GM12878 (cell line): ENCODE results near the gene SLC5A11. TPM values are rescaled to one million over a fixed set of nuclear protein-coding genes. Genes with fewer than 3 reads are reported as not detected.

ENCODE experiments used
- ATAC-seq: fragments of 200-7000 bp; cut with Tn5 transposase; 3 replicates; pipeline ENCODE4 v1.9.1; 2020; ENCODE audit warnings: mild to moderate bottlenecking, moderate library complexity
- BruUV-seq: library from RNA; stranded (reverse); fragments of 400-500 nt; replicated peaks from 2 replicates; lab custom pipeline; 2021; lab: Mats Ljungman, UMichigan
- CTCF ChIA-PET: fragments of 300-600 bp; sonication (Branson Sonifier 250); formaldehyde crosslinking; extraction: SDS; loops from one replicate; lab custom pipeline; 2021; ENCODE audit warnings: inconsistent platforms; lab: Yijun Ruan, JAX
- POLR2A ChIA-PET: fragments of 350-600 bp; formaldehyde crosslinking; extraction: SDS; loops from one replicate; lab custom pipeline; 2021; ENCODE audit warnings: inconsistent platforms; lab: Charles Lee
- RAD21 ChIA-PET: fragments of 300-600 bp; sonication (Branson Sonifier 250); formaldehyde crosslinking; loops from one replicate; lab custom pipeline; 2023; ENCODE audit warnings: antibody characterized with exemption; ENCODE audit not compliant: unreplicated experiment; lab: Charles Lee
- SMC1A ChIA-PET: fragments of 300-600 bp; sonication (Branson Sonifier 250); formaldehyde crosslinking; loops from one replicate; lab custom pipeline; 2023; ENCODE audit not compliant: unreplicated experiment, uncharacterized antibody; lab: Charles Lee
- DNase-seq: peaks from one replicate; pipeline ENCODE4 v3.0.0-alpha.2; 2011; ENCODE audit warnings: low read depth, low spot score
- FAIRE-seq: peaks from 3 replicates; lab custom pipeline; 2011; peaks lifted over from hg19 to GRCh38; lab: Jason Lieb, UNC
- H2AFZ ChIP-seq: 2 replicates; pipeline ENCODE4 v1.6.0; 2011; ENCODE audit warnings: low read depth, low read length, control low read depth; ENCODE audit not compliant: control insufficient read depth
- H3K27ac ChIP-seq: 2 replicates; pipeline ENCODE4 v1.5.1; 2011; ENCODE audit warnings: control low read depth; ENCODE audit not compliant: control insufficient read depth, insufficient read depth
- H3K27me3 ChIP-seq, 2 experiments: replicated peaks in 1 of 2; 2 replicates each; pipeline versions ENCODE4 v1.6.0 to v1.6.1; 2011; ENCODE audit warnings: low read length in 1 of 2; ENCODE audit not compliant: control insufficient read depth in 2 of 2, insufficient read depth in 2 of 2
- H3K36me3 ChIP-seq, 2 experiments: 2 replicates each; pipeline ENCODE4 v1.5.1; 2011; ENCODE audit warnings: low read length in 1 of 2; ENCODE audit not compliant: control insufficient read depth in 2 of 2, insufficient read depth in 2 of 2
- H3K4me1 ChIP-seq: 2 replicates; pipeline ENCODE4 v1.6.1; 2011; ENCODE audit warnings: mild to moderate bottlenecking, low read length, moderate library complexity, mixed read lengths; ENCODE audit not compliant: control insufficient read depth, insufficient read depth
- H3K4me2 ChIP-seq: 2 replicates; pipeline ENCODE4 v1.6.0; 2011; ENCODE audit warnings: control low read depth; ENCODE audit not compliant: control insufficient read depth, insufficient read depth
- H3K4me3 ChIP-seq: fragments of 200-600 bp; sonication (generic); 2 replicates; pipeline ENCODE4 v1.5.1; 2016
- H3K79me2 ChIP-seq: 2 replicates; pipeline ENCODE4 v1.6.0; 2011; ENCODE audit warnings: low read length; ENCODE audit not compliant: control insufficient read depth, insufficient read depth
- H3K9ac ChIP-seq: 2 replicates; pipeline ENCODE4 v1.8.0; 2011; ENCODE audit warnings: low read length, control low read depth, mixed read lengths; ENCODE audit not compliant: control insufficient read depth, insufficient read depth
- H3K9me3 ChIP-seq: replicated peaks from 3 replicates; pipeline ENCODE4 v1.5.1; 2011; ENCODE audit warnings: mild to moderate bottlenecking, low read length; ENCODE audit not compliant: control insufficient read depth, insufficient read depth
- H4K20me1 ChIP-seq: 2 replicates; pipeline ENCODE4 v1.6.0; 2011; ENCODE audit not compliant: control insufficient read depth, insufficient read depth
- BACH1 ChIP-seq: fragments of 450-650 bp; IDR thresholded peaks from 2 replicates; pipeline ENCODE4 v1.6.1; 2017; ENCODE audit warnings: mild to moderate bottlenecking, borderline replicate concordance
- BRCA1 ChIP-seq: IDR thresholded peaks from 2 replicates; pipeline ENCODE4 v1.6.1; 2011; ENCODE audit warnings: low read depth, low read length, improper control_type of control experiment
- CBFB ChIP-seq: IDR thresholded peaks from 2 replicates; pipeline ENCODE4 v1.6.1; 2016; ENCODE audit warnings: antibody characterized with exemption, low read depth
- EGR1 ChIP-seq, 2 experiments: IDR thresholded peaks; 1 replicate in 1 of 2; 2 replicates in 1 of 2; pipeline ENCODE4 v1.6.1; 2011 to 2012; ENCODE audit warnings: low read depth in 2 of 2, low read length in 2 of 2, borderline replicate concordance in 1 of 2, mild to moderate bottlenecking in 1 of 2, moderate library complexity in 1 of 2
- ESRRA ChIP-seq: IDR thresholded peaks from 2 replicates; pipeline ENCODE4 v1.6.1; 2012; ENCODE audit warnings: mild to moderate bottlenecking, low read length, improper control_type of control experiment
- HDAC6 ChIP-seq: fragments of 200-600 bp; sonication (generic); IDR thresholded peaks from one replicate; pipeline ENCODE4 v1.8.0; 2017; ENCODE audit warnings: antibody characterized with exemption; ENCODE audit not compliant: unreplicated experiment
- KDM1A ChIP-seq: fragments of 200-600 bp; sonication (generic); IDR thresholded peaks from 2 replicates; pipeline ENCODE4 v1.6.1; 2016; ENCODE audit warnings: borderline replicate concordance
- NFXL1 ChIP-seq: fragments of 450-650 bp; IDR thresholded peaks from 2 replicates; pipeline ENCODE4 v1.6.1; 2017; ENCODE audit warnings: antibody characterized with exemption, mild to moderate bottlenecking, borderline replicate concordance
- TAF1 ChIP-seq: IDR thresholded peaks from 2 replicates; pipeline ENCODE4 v1.6.1; 2011; ENCODE audit warnings: mild to moderate bottlenecking, low read depth, low read length, borderline replicate concordance
- TARDBP ChIP-seq: IDR thresholded peaks from 2 replicates; pipeline ENCODE4 v1.6.1; 2016; ENCODE audit warnings: borderline replicate concordance
- ZNF622 ChIP-seq: fragments of 450-650 bp; IDR thresholded peaks from 2 replicates; pipeline ENCODE4 v1.6.1; 2017; ENCODE audit warnings: mild to moderate bottlenecking, inconsistent platforms
- WGBS: methylation state at CpG from one replicate; pipeline ENCODE4 v1.1.6; 2016; ENCODE audit warnings: low lambda C conversion rate; ENCODE audit not compliant: insufficient replicate concordance, insufficient coverage; ENCODE audit errors: missing lambda C conversion rate; 5-methylcytosine and 5-hydroxymethylcytosine counted together
- in situ Hi-C: fragments of 300-500 bp; cut with MboI; formaldehyde crosslinking; loops from 9 replicates; pipeline ENCODE4 v1.14.3; 2018; ENCODE audit warnings: mixed read lengths
- intact Hi-C: fragments of 100-400 bp; cut with micrococcal nuclease; formaldehyde crosslinking; loops from one replicate; pipeline ENCODE4 v1.14.2; 2022; ENCODE audit not compliant: unreplicated experiment
- polyA plus RNA-seq, 11 experiments: library from polyadenylated mRNA; depleted of rRNA in 4 of 11; unstranded in 6 of 11; stranded (reverse) in 5 of 11; fragments of >200 nt; fragmentation: Nextera tagmentation in 4 of 11; fragmentation: Illumina TruSeq in 1 of 11; extraction: Ambion mirVana in 4 of 11; extraction: Trizol in 1 of 11; gene quantifications; 1 replicate in 1 of 11; 2 replicates in 10 of 11; pipeline versions ENCODE4 v1.2.1 to v1.2.3, GENCODE V29; 2011 to 2016; ENCODE audit warnings: inconsistent platforms in 2 of 11, missing spikeins in 2 of 11, low read depth in 1 of 11
- total RNA-seq, 4 experiments: library from RNA; depleted of rRNA in 3 of 4; stranded (reverse); fragments of >200 nt in 3 of 4; fragmentation: Illumina TruSeq in 1 of 4; extraction: Trizol in 1 of 4; gene quantifications; 2 replicates each; pipeline versions ENCODE4 v1.2.1 to v1.2.3, GENCODE V29; 2013 to 2021
- TF ChIP-seq, protein P1 (sequence below), 3 experiments: IDR thresholded peaks in 2 of 3; conservative IDR thresholded peaks in 1 of 3; 2 replicates each; pipeline ENCODE4 v1.5.1; 2011; ENCODE audit warnings: low read depth in 3 of 3, low read length in 3 of 3, mild to moderate bottlenecking in 3 of 3, control low read depth in 2 of 3, moderate library complexity in 2 of 3, inconsistent platforms in 1 of 3, mixed read lengths in 1 of 3; ENCODE audit not compliant: control insufficient read depth in 2 of 3, insufficient read depth in 1 of 3; ENCODE audit errors: extremely low read depth in 1 of 3
- TF ChIP-seq, protein P2 (sequence below): IDR thresholded peaks from 2 replicates; pipeline ENCODE4 v1.6.1; 2012; ENCODE audit warnings: improper control_type of control experiment, low read depth, low read length; ENCODE audit not compliant: insufficient replicate concordance
- TF ChIP-seq, protein P3 (sequence below): fragments of 450-650 bp; IDR thresholded peaks from 2 replicates; pipeline ENCODE4 v1.6.1; 2017; ENCODE audit warnings: mild to moderate bottlenecking, moderate library complexity

The SLC5A11 gene
- total and polyA plus RNA-seq, 10 of the 15 experiments (the other 5 are each of a cell fraction or from before 2014, with no cell fraction given): 0.10 TPM; not detected in 9

DNA sequence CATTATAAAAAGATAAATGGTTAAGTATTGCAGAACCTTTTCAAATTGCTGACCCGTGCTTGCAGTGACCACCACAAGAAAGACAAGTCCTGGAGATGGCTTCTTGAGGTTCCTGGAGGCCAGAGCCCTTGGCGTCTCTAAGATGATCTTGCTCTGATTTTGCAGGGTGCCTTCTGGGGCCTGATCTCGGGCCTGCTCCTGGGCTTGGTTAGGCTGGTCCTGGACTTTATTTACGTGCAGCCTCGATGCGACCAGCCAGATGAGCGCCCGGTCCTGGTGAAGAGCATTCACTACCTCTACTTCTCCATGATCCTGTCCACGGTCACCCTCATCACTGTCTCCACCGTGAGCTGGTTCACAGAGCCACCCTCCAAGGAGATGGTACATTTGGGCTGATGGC lies 63.0 kb downstream of the SLC5A11 start:
- Histone ChIP-seq H3K9ac (no peak overlapping the region), H3K9me3 (no peaks in the 10 kb centered on the region), H2AFZ (no peak overlapping the region), H3K36me3 (no peaks in the 10 kb centered on the region), H3K4me3 (no peak overlapping the region), H3K27ac (no peak overlapping the region), H3K4me2 (no peak overlapping the region), H4K20me1 (no peaks in the 10 kb centered on the region), H3K4me1 (no peaks in the 10 kb centered on the region), H3K27me3 (no peaks in the 10 kb centered on the region), H3K79me2 (no peaks in the 10 kb centered on the region)
- 43% methylated on average over 10 of the region's 10 CpGs for WGBS
- ChIA-PET RAD21 (interaction anchor here (0.7 kb wide), 1 partner anchor 74 kb away, joined by 3 read pairs; no protein-coding TSS in a partner anchor), CTCF (no interaction called here), SMC1A (no interaction called here), POLR2A (interaction anchor here (0.6 to 0.8 kb wide), 2 partner anchors 9 to 419 kb away, joined by 3 to 4 read pairs; no protein-coding TSS in a partner anchor)
- no peak for FAIRE-seq
- no peak for ATAC-seq
- DNase-seq: no peak
- intact Hi-C loops (no loop called here), in situ Hi-C loops (no loop called here)
- no TSS peak for BruUV-seq
- TF ChIP-seq HDAC6 (no peak), EGR1 (IDR thresholded peaks at IDR 0.05; ENCODE audit: borderline replicate concordance in 1 of 2, low read depth in 2 of 2, low read length in 2 of 2) (no peak), CBFB (no peak), TARDBP (no peak), NFXL1 (no peak), ZNF622 (no peak), BACH1 (no peak), KDM1A (no peak), TAF1 (no peak), BRCA1 (no peak), ESRRA (no peak)
- TF ChIP-seq, protein P1, sequence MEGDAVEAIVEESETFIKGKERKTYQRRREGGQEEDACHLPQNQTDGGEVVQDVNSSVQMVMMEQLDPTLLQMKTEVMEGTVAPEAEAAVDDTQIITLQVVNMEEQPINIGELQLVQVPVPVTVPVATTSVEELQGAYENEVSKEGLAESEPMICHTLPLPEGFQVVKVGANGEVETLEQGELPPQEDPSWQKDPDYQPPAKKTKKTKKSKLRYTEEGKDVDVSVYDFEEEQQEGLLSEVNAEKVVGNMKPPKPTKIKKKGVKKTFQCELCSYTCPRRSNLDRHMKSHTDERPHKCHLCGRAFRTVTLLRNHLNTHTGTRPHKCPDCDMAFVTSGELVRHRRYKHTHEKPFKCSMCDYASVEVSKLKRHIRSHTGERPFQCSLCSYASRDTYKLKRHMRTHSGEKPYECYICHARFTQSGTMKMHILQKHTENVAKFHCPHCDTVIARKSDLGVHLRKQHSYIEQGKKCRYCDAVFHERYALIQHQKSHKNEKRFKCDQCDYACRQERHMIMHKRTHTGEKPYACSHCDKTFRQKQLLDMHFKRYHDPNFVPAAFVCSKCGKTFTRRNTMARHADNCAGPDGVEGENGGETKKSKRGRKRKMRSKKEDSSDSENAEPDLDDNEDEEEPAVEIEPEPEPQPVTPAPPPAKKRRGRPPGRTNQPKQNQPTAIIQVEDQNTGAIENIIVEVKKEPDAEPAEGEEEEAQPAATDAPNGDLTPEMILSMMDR (IDR thresholded peaks at IDR 0.05 in 2 of 3, conservative IDR thresholded peaks at IDR 0.05 in 1 of 3; ENCODE audit: control insufficient read depth in 2 of 3, extremely low read depth in 1 of 3, insufficient read depth in 1 of 3, low read depth in 3 of 3, low read length in 3 of 3): no peak
- TF ChIP-seq, protein P2, sequence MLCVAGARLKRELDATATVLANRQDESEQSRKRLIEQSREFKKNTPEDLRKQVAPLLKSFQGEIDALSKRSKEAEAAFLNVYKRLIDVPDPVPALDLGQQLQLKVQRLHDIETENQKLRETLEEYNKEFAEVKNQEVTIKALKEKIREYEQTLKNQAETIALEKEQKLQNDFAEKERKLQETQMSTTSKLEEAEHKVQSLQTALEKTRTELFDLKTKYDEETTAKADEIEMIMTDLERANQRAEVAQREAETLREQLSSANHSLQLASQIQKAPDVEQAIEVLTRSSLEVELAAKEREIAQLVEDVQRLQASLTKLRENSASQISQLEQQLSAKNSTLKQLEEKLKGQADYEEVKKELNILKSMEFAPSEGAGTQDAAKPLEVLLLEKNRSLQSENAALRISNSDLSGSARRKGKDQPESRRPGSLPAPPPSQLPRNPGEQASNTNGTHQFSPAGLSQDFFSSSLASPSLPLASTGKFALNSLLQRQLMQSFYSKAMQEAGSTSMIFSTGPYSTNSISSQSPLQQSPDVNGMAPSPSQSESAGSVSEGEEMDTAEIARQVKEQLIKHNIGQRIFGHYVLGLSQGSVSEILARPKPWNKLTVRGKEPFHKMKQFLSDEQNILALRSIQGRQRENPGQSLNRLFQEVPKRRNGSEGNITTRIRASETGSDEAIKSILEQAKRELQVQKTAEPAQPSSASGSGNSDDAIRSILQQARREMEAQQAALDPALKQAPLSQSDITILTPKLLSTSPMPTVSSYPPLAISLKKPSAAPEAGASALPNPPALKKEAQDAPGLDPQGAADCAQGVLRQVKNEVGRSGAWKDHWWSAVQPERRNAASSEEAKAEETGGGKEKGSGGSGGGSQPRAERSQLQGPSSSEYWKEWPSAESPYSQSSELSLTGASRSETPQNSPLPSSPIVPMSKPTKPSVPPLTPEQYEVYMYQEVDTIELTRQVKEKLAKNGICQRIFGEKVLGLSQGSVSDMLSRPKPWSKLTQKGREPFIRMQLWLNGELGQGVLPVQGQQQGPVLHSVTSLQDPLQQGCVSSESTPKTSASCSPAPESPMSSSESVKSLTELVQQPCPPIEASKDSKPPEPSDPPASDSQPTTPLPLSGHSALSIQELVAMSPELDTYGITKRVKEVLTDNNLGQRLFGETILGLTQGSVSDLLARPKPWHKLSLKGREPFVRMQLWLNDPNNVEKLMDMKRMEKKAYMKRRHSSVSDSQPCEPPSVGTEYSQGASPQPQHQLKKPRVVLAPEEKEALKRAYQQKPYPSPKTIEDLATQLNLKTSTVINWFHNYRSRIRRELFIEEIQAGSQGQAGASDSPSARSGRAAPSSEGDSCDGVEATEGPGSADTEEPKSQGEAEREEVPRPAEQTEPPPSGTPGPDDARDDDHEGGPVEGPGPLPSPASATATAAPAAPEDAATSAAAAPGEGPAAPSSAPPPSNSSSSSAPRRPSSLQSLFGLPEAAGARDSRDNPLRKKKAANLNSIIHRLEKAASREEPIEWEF: no peak
- TF ChIP-seq, protein P3, sequence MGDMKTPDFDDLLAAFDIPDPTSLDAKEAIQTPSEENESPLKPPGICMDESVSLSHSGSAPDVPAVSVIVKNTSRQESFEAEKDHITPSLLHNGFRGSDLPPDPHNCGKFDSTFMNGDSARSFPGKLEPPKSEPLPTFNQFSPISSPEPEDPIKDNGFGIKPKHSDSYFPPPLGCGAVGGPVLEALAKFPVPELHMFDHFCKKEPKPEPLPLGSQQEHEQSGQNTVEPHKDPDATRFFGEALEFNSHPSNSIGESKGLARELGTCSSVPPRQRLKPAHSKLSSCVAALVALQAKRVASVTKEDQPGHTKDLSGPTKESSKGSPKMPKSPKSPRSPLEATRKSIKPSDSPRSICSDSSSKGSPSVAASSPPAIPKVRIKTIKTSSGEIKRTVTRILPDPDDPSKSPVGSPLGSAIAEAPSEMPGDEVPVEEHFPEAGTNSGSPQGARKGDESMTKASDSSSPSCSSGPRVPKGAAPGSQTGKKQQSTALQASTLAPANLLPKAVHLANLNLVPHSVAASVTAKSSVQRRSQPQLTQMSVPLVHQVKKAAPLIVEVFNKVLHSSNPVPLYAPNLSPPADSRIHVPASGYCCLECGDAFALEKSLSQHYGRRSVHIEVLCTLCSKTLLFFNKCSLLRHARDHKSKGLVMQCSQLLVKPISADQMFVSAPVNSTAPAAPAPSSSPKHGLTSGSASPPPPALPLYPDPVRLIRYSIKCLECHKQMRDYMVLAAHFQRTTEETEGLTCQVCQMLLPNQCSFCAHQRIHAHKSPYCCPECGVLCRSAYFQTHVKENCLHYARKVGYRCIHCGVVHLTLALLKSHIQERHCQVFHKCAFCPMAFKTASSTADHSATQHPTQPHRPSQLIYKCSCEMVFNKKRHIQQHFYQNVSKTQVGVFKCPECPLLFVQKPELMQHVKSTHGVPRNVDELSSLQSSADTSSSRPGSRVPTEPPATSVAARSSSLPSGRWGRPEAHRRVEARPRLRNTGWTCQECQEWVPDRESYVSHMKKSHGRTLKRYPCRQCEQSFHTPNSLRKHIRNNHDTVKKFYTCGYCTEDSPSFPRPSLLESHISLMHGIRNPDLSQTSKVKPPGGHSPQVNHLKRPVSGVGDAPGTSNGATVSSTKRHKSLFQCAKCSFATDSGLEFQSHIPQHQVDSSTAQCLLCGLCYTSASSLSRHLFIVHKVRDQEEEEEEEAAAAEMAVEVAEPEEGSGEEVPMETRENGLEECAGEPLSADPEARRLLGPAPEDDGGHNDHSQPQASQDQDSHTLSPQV: no peak
